ENCODE results near the gene CAB39L.
"Not testable (repeated sequence)": the region's sequence is repeated elsewhere in the genome, so short reads cannot be mapped to it uniquely, and the experiment has no call there.

CAB39L gene

DNA sequence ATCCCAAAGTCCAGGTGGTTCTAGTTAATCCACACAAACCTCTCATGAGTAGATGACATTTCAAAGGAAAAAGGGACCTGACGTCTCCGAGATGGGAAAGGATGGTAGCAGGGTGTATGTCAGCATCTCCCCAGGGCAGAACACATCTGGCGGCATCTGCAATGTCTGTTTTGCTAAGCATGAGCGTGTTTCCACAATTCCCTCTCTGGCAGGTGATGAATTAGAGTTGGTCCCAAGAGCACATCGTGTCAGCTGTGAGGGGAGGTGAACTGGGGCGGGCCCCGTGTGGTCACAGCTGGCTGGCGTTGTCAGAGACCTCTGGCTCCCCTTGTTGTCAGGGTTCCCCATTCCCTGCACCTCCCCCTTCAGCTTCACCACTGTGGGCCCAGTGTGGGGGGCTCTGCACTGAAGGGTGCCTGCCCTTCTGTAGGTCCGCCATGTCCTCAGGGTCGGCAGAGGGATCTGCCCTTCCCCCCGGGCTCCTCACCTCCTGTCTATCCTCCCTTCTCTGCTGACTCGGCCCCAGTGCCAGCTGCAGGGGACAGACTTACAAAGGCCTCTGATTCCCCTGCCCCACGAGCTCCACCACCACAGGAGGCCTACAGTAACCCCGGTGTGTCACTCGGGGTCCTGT is 138.0 kb downstream of the CAB39L start:
- no peak for FAIRE-seq

DNA sequence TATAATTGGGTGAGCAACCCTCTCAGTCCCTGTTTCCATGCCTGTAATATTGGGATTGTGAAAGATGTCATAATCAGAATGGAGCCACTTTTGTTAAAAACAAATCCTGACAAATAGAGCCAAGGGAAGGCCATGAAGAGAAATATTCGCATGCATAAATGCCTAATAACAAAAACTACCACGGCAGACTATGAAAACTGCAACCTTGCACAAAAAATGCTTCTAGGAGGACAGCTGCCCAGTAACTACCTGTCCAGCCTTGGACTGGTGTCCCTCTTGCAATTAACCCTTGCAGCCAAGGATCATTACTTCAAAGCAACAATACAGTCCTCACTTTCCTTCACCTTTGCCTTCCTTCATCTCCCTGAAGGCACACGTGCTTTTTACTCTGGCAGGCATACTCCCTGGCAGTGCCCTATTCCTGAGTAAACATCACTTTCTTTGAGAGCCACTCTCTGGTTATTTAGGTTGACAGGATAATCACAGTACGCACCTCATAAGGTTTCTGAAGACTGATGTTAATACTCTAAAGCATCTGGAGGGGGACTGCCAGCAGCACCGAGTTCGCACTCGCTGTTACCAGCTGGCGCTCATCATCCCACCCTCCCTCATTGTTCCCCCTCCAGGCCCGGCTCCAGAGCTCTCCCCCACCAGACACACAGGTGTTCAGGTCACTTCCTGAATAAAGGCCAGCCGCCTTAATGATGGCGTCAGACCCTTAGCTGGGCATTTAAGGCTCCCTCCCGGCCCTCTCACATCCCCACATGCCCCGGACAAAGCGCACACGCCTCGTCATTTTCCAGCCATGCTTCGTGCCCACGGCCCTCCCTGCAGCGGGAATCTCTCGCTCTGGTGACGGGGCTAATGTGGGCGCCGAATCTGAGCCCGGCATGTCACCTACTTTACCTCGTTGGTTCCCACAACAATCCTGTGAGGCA is 138.8 kb downstream of the CAB39L start:
- FAIRE-seq: no peak

DNA sequence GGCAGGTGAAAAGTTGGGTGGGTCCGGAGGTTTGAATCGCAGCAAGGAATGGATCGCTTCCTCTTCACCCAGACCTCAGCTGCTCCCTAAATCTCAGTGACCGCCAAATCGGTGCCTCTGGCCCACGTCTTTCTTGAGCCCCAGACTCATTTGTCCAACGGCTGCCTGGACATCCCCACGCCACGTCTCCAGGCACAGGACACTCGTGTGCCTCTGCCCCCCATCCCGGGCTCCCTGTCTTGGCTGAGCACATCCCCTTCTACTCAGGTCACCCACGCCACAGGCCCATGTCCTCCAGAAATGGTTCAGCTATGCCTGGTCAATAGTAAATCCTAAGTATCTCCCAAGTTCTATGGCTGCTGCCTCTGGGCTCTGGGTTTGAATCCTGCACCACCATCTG is 139.5 kb downstream of the CAB39L start:
- no peak for FAIRE-seq

DNA sequence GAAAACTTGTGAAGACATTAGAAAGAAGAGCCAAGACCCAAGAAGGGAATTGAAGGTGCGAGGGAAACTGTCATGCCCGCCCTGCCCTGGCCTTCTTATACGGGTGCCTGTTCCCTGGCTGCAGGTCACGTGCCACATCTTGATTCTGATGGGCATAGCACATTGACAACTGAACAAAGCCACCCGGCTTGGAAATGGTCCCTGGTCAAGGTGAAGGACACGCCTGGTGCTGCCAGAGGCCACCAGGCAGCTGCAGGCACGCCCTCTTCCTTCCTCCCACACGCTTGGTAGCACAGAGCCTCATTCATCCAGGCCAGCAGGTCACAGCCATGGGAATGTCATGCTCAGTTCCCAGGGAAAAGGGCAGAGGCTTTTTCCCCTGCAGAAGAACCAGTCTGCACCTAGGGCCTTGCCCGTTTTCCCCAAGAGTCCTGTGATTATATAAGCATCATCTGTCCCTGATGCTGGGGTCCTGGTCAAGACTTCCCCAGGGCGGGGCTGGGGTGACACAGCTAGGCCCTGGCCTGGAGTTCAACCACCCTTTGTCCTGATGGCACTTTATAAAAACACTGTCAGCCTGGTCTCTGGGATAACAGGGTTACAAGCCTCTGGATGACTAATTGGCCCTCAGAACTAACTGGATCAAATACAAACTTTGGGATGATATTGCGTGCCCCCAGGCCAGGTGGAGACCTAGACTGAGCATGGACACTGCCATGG is 140.2 kb downstream of the CAB39L start:
- FAIRE-seq: no peak

DNA sequence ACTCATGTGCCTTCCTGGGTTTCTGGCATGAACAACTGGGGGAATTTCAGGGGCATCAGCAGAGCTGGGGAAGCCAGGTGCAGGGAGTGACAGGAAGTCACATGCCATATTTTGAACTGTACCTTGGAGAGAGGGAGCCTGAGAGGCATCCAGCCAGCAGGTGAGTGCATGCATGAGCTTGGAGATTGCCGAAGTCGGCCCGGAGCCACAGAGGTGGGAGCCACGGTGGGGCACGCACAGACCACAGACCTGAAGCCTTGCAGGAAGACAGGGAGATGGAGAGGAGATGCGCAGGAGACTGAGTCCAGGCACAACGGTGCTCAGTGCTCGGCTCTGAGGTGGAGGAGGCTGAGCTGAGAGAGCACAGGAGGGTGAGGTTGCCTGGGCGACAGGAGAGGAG is 141.0 kb downstream of the CAB39L start:
- FAIRE-seq: no peak

DNA sequence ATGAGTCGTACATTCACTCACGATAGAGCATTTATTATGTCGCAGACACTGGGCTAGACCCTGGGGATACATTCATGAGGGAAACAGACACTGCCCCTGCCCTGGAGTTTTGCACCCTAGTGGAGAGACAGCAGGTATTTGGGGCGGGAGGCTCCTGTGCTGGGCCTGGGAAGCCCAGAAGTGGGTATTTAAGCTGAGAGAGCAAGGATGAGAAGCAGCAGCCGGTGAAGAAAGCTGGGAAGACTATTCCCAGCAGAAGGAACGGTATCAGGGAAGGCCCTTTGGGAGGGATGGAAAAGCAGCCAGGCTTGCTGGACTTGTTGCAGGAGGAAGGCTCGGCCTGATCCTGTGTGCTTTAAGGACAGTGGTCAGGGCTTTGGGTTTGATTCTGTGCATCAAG is 141.6 kb downstream of the CAB39L start:
- FAIRE-seq: no peak

DNA sequence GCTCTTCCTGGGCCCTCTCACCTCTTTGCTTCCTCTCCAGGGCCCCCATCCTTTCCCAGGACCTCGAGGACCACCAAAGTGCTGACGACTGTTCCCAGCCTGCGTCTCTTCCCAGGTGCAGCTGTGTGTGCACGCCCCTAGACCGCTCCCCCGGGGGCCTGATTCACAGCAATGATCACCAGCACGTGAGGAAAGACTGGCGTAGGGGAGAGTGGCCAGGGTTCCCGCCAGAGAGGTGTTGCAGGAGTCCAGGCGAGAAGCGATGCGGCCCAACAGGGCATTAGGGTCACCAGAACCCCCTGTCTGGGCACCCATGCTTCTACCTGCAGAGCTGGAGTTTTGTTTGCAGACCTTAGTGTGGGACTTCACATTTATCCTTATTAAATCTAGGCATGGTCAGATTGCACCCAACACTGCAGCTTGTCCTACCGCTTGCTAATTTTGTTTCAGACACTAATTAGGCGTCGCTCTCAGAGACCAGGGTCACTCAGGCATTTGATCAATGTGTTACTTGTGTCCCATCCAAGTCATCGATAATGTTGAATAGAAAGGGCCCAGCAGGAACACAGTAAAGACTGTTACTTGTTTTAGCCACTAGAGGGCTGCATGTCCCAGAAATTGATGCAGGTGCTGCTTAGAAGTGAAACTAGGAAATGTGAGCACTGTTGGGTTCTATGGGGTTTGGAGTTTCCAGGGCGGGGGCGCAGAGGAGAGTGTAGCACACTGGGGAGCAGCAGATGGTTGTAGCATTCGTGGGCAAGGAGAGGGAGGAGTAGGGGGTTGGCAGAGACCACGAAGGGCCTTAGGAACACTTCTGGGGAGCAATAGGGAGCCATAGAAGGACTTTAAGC is 142.9 kb downstream of the CAB39L start:
- FAIRE-seq: peak; percentile 100

DNA sequence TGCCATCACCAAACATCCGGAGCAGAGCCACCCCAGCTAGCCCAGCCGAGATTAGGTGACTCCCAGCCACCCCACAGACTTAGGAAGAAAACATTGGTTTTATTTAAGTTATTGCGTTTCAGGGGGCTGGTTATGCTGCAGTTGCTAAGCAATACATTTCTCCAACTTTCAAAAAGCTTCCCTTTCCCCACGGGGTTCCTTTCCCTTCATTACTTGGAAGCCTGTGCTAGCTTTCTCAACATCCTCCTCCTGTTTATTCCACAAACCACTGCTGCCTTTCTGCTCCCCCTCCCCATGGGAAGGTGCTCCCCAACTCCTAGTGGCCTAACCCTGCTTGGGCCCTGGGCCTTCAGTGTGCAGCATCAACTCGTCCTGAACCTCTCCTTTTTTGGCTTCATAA is 143.6 kb downstream of the CAB39L start:
- no peak for FAIRE-seq

DNA sequence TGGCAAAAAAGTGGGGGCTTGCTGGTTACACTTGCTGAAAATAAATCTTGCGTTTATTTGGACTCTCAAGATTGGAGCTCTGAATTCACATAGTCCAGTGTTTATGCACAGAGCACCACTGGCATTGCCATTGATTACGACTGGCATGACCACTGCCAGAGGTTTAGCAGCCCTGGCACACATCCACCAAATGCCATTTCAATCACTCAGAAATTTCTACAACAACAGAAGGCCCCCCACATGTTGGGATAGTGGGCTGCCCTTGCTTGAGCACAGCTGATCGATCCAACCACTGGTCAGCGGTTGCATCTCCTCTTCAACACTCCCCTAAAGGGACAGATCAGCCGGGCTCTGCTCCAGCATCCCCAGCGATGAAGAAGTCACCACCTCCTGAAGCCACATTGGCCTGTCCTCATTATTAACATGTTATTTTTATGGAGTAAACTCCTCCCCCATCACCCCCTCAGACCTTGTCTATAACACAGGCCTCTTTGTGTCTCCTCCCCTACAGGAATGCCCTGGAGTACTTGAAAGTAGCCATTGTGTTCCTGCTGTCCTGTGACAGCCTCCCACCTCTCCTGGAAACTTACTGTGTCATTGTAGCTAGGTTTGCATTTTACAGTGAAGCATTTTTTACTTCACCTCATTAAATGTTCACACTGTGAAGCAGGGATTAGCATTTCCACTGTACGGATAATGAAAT is 144.8 kb downstream of the CAB39L start:
- no peak for FAIRE-seq

DNA sequence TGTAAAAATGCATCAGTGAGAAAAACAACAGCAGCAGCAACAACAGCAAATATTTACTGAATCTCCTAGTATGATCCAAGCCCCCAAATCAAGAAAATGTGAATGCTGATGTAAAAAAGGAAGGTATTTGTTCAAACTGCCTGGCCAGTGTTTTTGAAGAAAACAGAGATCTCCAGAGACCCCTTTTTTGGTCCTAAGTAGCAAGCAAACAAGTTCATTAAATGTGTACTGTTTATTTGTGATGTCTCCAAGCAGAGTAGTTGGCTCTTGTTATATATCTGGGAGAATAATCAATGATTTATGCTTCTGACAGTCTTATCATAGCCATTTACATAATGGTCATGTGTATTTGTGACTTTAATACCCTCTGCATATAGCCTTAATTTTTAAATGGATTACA is 145.4 kb downstream of the CAB39L start:
- FAIRE-seq: no peak

DNA sequence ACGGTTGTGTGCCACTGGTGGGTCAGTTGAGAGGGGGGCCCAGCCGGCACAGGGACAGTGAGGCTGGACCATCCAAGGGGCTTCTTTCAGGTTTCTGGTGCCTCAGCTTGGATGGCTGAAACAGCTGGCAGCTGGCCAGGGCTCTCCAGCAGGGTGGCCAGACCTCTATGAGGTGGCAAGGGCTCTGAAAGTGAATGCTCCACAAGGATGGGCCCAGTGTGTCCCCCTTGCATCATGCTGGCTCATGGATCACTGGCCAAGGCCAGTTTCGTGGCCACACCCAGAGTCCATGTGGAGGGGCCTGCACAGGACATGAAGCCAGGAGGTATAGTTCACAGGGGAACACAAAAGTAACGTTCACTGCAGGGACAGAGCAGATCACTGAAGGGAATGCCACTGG is 146.5 kb downstream of the CAB39L start:
- FAIRE-seq: no peak

DNA sequence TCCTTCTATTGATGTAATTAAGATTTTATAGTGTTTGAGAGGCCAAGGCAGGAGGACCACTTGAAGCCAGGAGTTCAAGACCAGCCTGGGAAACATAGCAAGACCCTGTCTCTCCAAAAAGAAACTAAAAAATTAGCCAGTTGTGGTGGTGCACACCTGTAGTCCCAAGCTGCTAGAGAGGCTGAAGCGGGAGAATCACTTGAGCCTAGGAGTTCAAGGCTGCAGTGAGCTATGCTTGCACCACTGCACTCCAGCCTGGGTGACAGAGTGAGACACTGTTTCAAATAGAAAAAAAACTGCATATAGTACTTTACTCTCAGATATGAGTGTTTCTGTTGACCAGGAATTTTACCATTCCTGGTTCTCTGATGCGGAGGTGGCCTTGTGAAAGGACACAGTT is 147.2 kb downstream of the CAB39L start:
- FAIRE-seq: no peak

DNA sequence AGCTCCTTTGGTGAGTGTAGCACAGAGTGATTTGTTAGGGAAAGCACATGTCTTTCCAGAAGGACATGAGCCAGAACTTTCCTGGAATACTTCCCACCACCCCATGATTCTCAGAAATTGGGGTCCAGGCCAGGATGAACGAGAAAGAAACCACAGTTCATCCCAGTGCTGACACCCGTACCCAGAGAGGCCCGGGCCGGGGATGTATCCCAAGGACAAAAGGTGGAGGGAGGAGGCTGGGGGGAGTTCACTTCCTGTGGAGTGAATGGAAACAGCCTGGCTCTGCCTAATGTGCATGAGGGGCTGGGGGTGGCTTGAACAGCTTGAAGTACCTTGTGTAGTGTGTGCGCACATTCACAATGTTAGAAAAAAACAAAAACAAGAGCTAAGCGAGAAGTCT is 148.6 kb downstream of the CAB39L start:
- no peak for FAIRE-seq

DNA sequence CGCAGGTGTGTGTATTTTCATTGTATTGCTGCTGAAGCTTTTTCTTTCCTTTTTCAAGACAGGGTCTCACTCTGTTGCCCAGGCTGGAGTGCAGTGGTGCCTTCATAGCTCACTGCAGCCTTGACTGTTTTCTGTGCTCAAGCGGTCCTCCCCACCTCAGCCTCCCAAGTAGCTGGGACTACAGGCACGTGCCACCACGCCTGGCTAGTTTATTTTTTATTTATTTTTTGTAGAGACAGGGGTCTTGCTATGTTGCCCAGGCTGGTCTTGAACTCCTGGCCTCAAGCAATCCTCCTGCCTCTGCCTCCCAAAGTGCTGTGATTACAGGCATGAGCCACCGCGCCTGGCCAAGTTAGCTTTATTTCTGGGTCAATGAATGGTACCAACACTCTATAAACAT is 149.1 kb downstream of the CAB39L start:
- FAIRE-seq: not testable (repeated sequence)

DNA sequence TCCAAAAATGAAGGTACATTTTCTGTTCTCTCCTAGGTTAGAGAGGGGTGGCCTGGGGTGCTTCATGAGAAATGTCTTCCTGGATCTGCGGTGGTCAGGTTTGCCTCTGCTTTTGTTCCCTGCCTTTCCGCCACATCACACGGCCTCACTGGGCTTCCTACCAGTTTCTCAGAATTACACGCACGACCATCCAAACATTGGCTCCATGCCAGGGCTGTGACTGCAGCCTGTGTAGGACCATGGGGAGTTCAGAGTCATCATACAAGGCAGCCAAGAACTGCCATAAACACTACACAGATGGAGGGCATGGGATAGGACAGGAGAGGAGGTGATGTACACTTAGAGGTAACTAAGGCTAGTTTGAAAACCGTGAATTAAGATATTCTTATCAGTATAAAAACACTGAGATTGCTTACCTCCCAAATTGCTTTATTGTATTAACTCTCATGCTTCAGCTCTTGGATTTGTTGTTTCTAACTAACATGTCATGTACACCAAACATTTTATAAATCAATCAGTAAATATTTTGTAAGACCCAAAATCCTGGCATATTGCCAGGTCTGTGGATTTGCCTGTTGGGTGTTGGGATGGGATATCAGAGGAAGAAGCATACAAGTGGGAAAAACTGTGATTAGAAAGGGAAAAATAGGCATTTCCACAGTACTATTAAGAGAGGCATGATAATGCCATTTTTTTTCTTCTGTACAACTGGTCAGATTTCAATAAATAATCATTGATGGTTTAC is 150.9 kb downstream of the CAB39L start:
- no peak for FAIRE-seq

DNA sequence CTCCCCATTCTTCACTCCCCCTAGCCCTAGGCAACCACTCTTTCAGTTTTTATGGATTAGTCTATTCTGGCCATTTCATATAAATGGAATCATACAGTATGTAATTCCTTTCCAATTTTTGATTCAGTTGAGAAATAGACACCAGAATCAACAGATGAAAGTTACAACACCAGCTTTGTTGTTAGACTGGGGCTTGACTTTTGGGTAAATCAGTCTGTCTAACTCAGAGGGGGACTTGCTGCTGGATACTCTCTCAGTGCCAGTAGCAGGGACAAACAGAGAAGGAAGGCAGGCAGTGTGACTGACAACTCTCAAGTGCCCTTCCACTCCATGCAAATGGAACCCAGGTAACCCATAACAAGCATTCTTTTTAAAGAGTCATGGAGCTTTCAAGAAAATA is 155.4 kb downstream of the CAB39L start:
- no peak for FAIRE-seq

DNA sequence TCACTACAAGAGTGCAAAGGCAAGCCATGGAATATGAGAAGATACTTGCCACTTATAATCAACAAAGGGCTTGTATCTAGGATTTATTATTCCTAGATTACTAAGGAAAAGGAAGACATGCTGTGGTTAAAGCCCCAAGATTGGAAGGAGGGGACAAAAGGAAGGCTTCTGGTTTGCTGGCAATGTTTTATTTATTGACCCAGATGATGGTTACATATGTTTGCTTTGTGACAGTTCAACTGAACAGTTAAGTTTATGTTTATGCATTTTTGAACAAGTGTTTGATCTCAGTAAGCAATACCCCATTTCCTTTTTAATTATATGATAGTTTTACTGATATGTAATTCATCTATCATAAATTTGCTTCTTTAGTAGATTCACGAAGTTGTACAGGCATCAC is 155.9 kb downstream of the CAB39L start:
- no peak for FAIRE-seq

DNA sequence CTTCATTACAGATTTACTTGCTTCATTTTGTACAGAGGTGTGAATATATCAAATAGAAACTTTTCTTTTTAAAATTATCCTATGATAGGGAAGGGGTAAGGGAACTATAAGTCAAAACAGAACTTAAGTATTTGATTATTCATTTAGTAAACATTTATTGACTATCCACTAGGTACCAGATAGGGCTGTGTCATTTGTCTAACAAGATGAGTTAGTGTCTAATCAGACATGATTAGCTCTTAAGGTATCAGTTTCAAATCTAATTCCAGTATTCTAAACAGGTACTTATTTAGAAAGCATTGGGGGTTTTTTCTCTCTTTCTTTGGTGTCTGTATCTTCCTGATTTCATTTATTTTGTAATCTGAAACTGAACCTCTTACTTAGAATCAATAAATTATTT is 164.0 kb downstream of the CAB39L start:
- no peak for FAIRE-seq

DNA sequence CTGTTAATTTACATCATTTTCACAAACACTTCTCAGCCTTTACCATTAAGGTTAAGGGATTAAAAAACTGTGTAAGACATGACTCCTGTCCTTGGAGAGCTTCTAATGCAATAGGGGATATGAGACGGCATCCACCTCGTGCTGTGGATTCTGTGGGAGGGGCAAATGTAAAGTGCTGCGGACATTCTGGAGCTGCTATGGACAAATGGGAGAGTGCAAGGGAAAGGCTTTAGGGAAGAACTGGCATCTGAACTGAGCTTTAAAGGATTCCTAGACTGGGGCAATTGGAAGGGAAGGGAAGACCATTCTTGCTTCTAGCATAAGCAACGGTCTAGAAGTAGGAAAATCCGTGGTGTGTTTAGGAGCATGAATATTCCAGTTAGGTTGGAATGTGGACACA is 164.8 kb downstream of the CAB39L start:
- FAIRE-seq: no peak

DNA sequence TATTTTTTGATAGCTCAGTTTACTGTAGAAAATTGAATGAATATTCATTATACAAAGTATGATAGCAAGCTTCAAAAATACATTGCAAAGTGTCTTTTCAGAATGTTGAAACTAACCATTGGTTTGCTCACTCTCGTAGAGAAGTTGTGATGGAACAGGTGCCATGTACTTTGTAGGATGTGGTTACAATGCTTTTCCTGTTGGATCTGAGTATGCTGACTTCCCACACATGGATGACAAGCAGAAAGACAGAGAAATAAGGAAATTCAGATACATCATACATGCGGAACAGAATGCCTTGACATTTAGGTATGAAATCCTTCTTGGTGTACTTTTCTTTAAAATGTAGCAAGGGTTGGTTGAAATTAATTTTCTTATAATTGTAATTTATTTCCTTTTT is 165.7 kb downstream of the CAB39L start:
- no peak for FAIRE-seq

DNA sequence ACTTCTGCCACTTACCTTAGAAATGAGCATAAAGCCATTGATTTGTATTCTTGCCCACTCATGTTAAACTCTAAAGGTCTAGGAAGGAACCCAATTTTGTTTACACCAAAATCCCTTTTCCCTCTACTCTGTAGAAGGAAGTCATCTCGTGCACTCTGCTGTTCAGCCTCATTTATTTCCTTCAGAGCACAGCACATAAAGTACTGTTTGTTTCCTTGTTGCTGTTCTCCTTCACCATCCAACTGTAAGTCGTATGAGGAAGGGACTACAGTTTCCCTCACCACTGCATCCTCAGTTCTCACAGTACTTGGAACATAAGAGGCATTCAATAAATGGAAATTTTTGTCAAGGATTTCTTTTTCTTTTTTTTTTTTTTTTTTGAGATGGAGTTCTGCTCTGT is 171.6 kb downstream of the CAB39L start:
- FAIRE-seq: no peak

DNA sequence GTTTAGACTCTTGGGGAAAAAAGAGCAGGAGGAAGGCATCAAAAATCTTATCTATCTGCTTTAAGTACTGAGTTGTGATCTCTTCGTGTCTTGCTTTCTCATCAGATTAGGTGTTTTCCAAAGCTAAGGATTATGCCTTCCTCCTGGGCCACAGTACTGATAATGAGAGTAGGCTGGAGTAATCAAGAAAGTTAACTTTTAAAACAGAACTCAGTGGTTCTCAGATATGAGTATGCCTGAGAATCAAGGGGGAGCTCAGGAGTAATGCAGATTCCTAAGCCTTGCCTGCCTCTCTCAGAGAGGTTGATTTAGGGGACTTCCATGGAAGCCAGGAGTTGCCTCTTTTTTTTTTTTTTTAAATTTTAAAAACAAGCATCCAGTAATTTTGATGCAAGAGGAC is 172.6 kb downstream of the CAB39L start:
- no peak for FAIRE-seq
